Colonic mucosa (tissue), 4 donors: Measurements from ENCODE around the gene HIVEP3. TPM values are rescaled to one million over a fixed set of nuclear protein-coding genes. Genes with fewer than 3 reads are reported as not detected.

Source experiments
- DNase-seq: peaks from one replicate; pipeline ENCODE4 v3.0.0-alpha.2; 2020
- H3K27ac ChIP-seq: fragments of 200-600 bp; one replicate; pipeline ENCODE4 v1.8.0; 2021
- H3K27me3 ChIP-seq: fragments of 200-600 bp; one replicate; pipeline ENCODE4 v1.8.0; 2021
- H3K36me3 ChIP-seq: fragments of 200-600 bp; one replicate; pipeline ENCODE4 v1.8.0; 2021
- H3K4me1 ChIP-seq: fragments of 200-600 bp; one replicate; pipeline ENCODE4 v1.8.0; 2021; ENCODE audit warnings: mild to moderate bottlenecking
- H3K4me3 ChIP-seq: fragments of 200-600 bp; one replicate; pipeline ENCODE4 v1.8.0; 2021
- H3K9ac ChIP-seq, 2 donors: one replicate each; pipeline ENCODE4 v1.7.0; 2013; ENCODE audit warnings: control low read depth in 2 of 2, low read depth in 2 of 2, low read length in 2 of 2
- H3K9me3 ChIP-seq: fragments of 200-600 bp; one replicate; pipeline ENCODE4 v1.8.0; 2021
- CTCF ChIP-seq: fragments of 200-600 bp; IDR thresholded peaks from one replicate; pipeline ENCODE4 v1.8.0; 2022; ENCODE audit warnings: antibody characterized with exemption, mild to moderate bottlenecking
- intact Hi-C: fragments of 100-400 bp; cut with DNase I; formaldehyde crosslinking; loops from one replicate; pipeline ENCODE4 v1.14.1; 2022
- total RNA-seq, 2 donors: library from RNA; stranded (reverse); fragmentation: NEBNext Ultra II Directional in 1 of 2; extraction: Animal tissue kit (Norgen Biotek cat#: 25700) in 1 of 2; gene quantifications; one replicate each; pipeline ENCODE4 v1.2.1, GENCODE V29; 2021
- donor health status: healthy.
- donor health status: DM: no; HTN: no; CAD: no.
- donor health status: DM: no; HTN: no; CAD: no.

The HIVEP3 gene
- total RNA-seq, 2 donors from 2014 or later, result 1.9 to 3.3 TPM

- no peak for DNase-seq
Measured at GRCh38 chr1:41547781-41548560, 370.8 kb downstream of the HIVEP3 start.

GRCh38 chr1:41547336-41547735, 371.4 kb downstream of the HIVEP3 start:
- no peaks in the 10 kb centered on the region for H3K4me1 ChIP-seq
- no peak for DNase-seq
- TF ChIP-seq CTCF, result no peak

More at GRCh38 chr1:41547781-41548560, 370.8 kb downstream of the HIVEP3 start:
- H3K27ac ChIP-seq, result no peak overlapping the region
- no peak for TF ChIP-seq CTCF
- H3K9ac ChIP-seq, result no peak overlapping the region
- H3K36me3 ChIP-seq, result no peaks in the 10 kb centered on the region
- no peaks in the 10 kb centered on the region for H3K27me3 ChIP-seq
- intact Hi-C loops, result no loop called here
- H3K4me1 ChIP-seq, result no peaks in the 10 kb centered on the region
- H3K4me3 ChIP-seq, result no peak overlapping the region
- no peaks in the 10 kb centered on the region for H3K9me3 ChIP-seq

GRCh38 chr1:41546833-41547135, 371.9 kb downstream of the HIVEP3 start:
- Histone ChIP-seq H3K4me3 (no peak overlapping the region), H3K36me3 (no peaks in the 10 kb centered on the region), H3K9me3 (no peaks in the 10 kb centered on the region), H3K27me3 (no peaks in the 10 kb centered on the region), H3K4me1 (no peaks in the 10 kb centered on the region), H3K27ac (no peak overlapping the region), H3K9ac (no peak overlapping the region)
- TF ChIP-seq CTCF, result no peak
- intact Hi-C loops, result no loop called here
- no peak for DNase-seq

More at GRCh38 chr1:41547336-41547735, 371.4 kb downstream of the HIVEP3 start:
- no peak overlapping the region for H3K27ac ChIP-seq
- intact Hi-C loops, result no loop called here
- H3K4me3 ChIP-seq, result no peak overlapping the region
- H3K9ac ChIP-seq, result no peak overlapping the region
- no peaks in the 10 kb centered on the region for H3K36me3 ChIP-seq
- no peaks in the 10 kb centered on the region for H3K9me3 ChIP-seq
- no peaks in the 10 kb centered on the region for H3K27me3 ChIP-seq

GRCh38 chr1:41545996-41546832, 372.5 kb downstream of the HIVEP3 start:
- Histone ChIP-seq H3K27me3 (no peaks in the 10 kb centered on the region), H3K9me3 (no peaks in the 10 kb centered on the region)
- intact Hi-C loops, result no loop called here

More at GRCh38 chr1:41545996-41546832, 372.5 kb downstream of the HIVEP3 start:
- Histone ChIP-seq H3K9ac (no peak overlapping the region), H3K27ac (no peak overlapping the region), H3K36me3 (no peaks in the 10 kb centered on the region), H3K4me3 (no peak overlapping the region), H3K4me1 (no peaks in the 10 kb centered on the region)
- TF ChIP-seq CTCF, result no peak
- DNase-seq, result no peak
